Measurements from ENCODE around the gene MPRIP.

Gene MPRIP

GRCh38 chr17:17111401-17112393, 69.4 kb downstream of the MPRIP start:
- DNase-seq, result no peak

GRCh38 chr17:17112628-17113200, 70.5 kb downstream of the MPRIP start:
- DNase-seq, result no peak

DNA sequence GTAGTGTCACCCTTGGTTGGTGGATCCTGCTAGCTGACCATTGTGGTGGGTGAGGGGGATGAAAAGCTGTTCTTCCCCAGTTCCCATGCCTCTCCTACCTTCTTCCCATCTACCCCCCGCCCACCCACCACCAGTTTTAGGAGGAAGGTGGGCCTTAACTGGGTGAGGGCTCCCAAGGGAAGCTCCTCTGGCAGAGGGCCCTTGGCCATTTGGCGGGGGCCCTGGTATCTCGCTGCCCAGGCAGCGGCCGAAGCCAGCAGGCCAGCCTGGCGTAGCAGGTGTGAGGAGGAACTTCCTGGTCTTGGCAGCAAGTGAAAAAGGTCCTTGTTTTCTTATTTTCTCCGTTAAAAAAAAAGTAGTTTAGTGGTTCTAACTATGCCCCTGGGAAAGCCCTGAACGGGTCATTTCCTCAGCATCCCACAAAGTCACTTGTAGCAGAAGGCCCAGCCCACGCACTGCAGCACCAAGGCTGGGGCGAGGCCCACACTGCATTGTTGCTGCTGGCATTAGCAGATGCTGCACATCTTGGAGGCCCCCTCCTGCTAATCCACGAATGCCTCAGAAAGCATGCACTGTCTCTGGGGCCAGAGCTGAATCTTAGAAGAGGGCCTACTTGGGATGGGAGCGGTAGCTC, 72.5 kb downstream of the MPRIP start:
- no peak for DNase-seq

- no peak for DNase-seq
These were observed 73.4 kb downstream of the MPRIP start for GRCh38 chr17:17115620-17116019.

GRCh38 chr17:17116406-17116805, 74.1 kb downstream of the MPRIP start:
- no peak for DNase-seq

GRCh38 chr17:17117923-17118322, 75.7 kb downstream of the MPRIP start:
- no peak for DNase-seq

DNA sequence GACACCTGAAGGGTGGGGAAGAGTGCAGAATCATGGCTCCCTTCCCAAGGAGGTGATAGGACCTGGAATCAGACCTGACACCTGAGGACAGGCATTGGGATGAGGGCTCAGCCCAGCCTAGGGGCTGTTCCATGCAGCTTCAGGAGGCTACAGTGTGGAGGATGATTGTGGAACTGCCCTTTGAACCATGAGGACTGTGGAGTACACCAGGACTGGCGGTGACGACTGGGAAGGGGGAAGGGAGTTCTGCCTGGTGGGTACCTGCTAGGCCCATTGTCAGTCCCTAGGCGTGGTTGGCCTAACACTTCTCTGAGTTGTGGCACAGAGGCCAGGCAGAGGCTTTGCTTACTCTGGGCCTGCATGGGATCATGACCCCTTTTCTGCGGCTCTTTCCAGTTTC, 76.1 kb downstream of the MPRIP start:
- no peak for DNase-seq

- DNase-seq, result no peak
These were observed 76.8 kb downstream of the MPRIP start for GRCh38 chr17:17119106-17119505.

DNA sequence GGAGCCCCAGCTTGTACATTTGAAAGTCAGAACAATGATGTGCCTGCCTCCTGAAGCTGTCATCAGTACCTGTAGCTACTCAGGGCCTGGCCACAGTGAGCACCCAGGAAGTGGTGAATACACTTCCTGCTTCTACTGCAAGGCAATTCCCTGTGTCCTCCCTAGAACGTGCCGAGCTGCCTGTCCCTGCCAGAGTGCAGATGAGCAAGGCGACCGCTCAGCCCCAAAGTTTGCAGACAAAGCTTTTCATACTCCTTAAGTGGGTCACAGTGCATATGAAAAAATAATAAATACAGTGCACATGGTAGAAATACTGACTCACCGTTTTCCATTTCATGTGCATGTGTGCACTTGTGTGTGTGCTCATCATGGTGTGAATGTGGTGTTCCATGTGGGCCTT, 77.3 kb downstream of the MPRIP start:
- DNase-seq, result no peak

DNA sequence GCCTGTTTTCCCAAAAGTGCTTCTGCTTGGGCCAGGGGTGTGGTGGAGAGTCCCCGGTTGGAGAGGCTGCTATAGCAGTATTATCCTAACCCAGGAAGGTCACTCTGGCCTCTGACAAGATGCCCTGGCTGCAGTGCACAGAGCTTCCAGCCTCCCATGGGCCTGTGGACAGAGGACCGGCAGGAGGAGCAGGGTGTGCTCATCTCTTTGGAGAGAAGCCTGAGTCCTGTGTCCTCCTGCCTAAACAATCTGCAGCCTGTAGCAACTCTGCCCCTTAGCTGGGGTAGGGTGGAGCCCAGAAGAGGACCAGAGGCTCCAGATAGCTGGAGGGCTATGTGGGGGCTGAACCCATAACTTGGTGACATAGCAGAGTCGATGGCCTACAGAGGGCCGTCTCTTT, 78.0 kb downstream of the MPRIP start:
- DNase-seq, result no peak

- no peak for DNase-seq
These were observed 78.4 kb downstream of the MPRIP start for GRCh38 chr17:17120701-17121100.

- no peak for DNase-seq
These were observed 78.9 kb downstream of the MPRIP start for GRCh38 chr17:17121162-17121561.

DNA sequence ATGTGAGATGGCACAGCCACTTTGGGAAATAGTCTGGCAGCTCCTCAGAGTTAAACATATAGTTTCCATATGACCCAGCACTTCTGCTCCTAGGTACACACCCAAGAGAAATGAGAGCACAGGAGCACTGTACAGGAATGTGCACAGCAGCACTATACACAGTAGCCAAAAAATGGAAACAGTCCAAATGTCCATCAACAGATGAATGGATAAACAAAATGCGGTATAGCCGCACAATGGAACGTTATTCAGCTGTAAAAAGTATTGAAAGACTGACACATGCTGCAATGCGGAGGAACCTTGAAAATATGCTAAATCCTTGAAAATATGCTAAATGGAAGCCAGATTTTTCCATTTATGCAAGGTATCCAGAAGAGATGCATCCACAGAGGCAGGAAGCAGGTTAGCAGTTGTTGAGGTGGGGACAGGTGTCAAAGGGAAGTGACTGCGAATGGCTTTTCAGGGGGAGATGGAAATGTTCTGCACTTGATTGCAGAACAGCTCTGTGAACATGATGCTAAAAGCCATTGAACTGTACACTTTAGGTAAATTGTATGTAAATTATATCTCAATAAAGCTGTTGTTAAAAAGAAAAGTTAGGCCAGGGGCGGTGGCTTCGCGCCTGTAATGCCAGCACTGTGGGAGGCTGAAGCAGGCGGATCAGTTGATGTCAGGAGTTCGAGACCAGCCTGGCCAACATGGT, 80.7 kb downstream of the MPRIP start:
- no peak for DNase-seq

GRCh38 chr17:17124341-17124740, 82.1 kb downstream of the MPRIP start:
- DNase-seq, result no peak

DNA sequence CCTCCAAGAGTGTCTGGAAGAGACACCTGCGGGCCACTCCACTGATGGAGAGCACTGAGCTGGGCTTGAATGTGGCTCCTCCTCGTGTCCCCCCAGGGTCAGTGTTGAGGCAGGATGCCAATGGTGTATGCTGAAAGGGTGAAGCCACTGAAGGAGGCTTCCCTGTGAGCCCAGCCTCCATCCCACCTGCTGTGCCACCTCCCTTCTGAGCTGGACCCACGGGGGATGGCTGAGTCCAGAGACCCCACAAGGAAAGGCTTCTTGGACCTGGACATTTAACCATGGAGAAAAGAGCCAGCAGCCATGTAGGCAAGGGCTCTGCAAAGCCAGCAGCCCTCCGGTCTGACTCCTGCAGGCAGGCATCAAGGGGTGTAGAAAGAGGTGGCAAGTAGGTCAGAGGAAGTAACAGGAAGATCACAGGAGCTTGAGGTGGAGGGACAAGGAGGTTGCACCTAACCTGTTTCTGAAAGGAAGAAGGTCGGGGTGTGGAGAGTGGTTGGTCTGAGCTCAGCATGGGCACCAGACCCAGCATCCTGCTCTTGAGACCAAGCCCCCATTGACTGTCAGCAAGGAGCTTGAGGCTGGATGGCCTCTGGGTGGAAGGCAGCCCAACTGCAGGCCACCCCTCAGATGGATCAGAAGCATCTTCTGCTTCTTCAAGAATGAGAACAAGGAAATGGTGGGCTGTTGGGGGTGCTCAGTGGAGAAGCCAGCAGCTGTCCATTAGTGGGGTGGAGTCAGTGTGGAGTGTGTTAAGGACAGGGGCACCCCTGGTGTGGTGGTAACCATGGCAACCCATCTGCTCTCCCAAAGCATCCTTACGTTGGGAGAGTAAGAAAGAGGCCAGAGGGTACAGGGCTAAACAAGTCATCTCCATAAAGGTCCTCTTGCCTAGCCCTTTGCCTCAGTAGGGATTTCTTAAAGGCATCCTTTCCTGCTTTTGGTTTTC, 83.2 kb downstream of the MPRIP start:
- no peak for DNase-seq

GRCh38 chr17:17126131-17127110, 84.2 kb downstream of the MPRIP start:
- no peak for DNase-seq

- no peak for DNase-seq
These were observed 84.9 kb downstream of the MPRIP start for GRCh38 chr17:17127156-17127555.

DNA sequence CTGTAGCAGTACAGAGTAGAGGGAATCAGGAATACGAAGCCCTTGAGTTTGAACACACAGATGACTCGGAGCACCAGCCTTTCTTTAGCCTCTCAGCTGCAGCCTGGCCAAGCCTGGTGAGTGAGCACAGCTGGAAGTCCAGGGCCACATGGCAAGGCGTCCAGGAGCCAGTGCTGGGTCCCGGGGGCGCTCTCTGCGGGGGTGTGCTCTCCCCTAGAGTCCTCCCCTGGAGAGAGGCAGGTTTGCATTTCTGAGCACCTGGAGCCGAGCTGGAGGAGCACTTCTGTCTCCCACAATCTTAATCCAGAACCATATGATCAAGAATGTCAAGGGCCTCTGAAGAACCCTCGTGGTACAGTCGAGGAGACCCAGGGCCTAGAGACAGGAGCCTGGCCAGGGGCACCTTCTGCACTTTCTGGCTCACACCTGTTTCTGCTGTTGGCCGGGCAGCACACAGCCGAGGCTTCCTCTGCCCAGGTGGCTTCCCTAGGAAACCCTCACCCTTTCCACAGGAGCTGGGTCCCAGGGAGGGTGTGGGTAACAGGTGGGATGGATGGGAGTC, 85.6 kb downstream of the MPRIP start:
- DNase-seq, result no peak

DNA sequence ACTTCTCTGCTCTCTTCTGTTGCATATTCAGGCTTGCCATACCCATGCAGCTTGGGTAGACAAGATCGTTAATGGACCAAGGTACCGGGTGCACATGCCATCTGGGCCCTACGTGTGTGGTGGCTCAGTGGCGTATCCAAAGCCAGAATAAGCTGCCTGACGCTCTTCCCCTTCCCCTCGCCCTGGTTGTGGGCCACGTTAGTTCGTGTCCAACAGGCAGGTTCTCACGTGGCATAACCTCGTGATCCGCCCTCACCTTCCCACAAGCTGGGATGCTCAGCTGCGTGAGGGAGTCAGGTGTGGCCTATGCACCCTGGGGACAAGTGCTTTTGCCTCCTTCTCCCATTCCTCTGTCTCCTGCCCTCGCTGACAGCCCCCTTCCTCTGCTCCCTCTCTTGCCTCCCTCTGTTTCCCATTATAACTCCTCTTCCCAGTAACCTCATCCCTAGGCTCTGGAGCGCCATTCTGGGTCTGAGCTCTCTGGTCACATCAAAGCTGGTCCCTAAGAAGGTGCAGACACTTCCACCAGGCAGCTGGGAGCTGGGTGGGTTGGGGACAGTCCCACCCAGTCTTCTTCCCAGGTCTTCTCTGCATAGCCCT, 86.3 kb downstream of the MPRIP start:
- DNase-seq, result no peak

- no peak for DNase-seq
These were observed 87.2 kb downstream of the MPRIP start for GRCh38 chr17:17129466-17129865.
